ENCODE measurements around the gene CACNA1F.
A peak's percentile ranks its signal among the peaks of the same experiment; 100 is the strongest.

Gene CACNA1F

DNA sequence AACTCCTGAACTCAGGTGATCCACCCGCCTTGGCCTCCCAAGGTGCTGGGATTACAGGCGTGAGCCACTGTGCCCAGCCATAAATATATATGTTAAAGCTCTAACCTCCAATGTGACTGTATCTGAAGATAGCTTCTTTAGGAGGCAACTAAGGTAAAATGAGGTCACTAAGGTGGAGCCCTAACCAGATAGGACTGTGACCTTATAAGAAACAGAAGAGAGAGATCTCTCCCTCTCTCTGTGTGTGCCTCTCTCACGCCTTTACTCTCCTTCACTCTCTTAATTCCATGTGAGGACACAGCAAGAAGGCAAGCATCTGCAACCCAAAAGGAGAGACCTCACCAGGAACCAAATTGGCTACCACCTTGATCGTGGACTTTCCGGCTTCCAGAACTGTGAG is 71.5 kb downstream of the CACNA1F start:
- no peak for DNase-seq (ENCODE audit: low read depth)
- no peak overlapping the region for H3K4me3 ChIP-seq (ENCODE audit: low read length)
- TF ChIP-seq, protein P1, sequence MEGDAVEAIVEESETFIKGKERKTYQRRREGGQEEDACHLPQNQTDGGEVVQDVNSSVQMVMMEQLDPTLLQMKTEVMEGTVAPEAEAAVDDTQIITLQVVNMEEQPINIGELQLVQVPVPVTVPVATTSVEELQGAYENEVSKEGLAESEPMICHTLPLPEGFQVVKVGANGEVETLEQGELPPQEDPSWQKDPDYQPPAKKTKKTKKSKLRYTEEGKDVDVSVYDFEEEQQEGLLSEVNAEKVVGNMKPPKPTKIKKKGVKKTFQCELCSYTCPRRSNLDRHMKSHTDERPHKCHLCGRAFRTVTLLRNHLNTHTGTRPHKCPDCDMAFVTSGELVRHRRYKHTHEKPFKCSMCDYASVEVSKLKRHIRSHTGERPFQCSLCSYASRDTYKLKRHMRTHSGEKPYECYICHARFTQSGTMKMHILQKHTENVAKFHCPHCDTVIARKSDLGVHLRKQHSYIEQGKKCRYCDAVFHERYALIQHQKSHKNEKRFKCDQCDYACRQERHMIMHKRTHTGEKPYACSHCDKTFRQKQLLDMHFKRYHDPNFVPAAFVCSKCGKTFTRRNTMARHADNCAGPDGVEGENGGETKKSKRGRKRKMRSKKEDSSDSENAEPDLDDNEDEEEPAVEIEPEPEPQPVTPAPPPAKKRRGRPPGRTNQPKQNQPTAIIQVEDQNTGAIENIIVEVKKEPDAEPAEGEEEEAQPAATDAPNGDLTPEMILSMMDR (conservative IDR thresholded peaks at IDR 0.05; ENCODE audit: low read length), result no peak

DNA sequence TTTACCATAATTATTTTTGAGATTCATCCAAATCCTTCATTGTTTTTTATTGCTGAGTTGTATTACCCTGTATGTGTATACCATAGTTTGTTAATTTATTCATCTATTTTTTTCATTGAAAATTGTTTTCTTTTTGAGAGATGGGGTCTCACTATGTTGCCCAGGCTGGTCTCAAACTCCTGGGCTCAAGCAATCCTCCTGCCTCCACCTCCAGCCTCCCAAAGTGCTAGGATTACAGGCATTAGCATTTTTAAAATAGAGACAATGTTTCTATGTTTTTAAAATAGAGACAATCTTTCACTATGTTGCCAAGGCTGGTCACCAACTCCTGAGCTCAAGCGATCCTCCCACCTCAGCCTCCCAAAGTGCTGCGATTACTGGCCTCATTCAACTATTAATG is 72.2 kb downstream of the CACNA1F start:
- no peak overlapping the region for H3K4me3 ChIP-seq (ENCODE audit: low read length)
- DNase-seq (ENCODE audit: low read depth), result no peak
- TF ChIP-seq, protein P1 (conservative IDR thresholded peaks at IDR 0.05; ENCODE audit: low read length), result no peak

DNA sequence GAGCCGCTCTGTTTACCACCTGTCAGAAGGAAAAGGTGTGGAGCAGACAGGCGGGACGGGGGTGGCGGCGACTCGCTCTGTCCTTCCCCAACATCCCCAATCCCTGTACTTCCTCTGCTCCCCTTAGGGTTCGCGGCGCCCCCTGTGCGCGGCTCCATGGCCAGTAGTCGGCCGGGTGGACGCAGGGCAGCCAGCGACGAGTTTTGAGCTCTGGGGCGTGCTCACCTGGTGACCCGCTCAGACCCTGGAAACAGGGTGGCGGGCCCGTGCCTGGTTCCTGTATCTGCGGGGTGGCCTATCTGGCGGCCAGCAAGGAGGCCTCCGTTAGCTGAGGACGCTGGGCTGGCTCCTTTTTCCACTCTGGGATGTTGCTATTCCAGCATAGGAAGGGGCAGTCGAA is 75.9 kb downstream of the CACNA1F start:
- TF ChIP-seq, protein P1 (conservative IDR thresholded peaks at IDR 0.05; ENCODE audit: low read length), result no peak
- H3K4me3 ChIP-seq (ENCODE audit: low read length), result no peak overlapping the region
- DNase-seq (ENCODE audit: low read depth), result no peak

DNA sequence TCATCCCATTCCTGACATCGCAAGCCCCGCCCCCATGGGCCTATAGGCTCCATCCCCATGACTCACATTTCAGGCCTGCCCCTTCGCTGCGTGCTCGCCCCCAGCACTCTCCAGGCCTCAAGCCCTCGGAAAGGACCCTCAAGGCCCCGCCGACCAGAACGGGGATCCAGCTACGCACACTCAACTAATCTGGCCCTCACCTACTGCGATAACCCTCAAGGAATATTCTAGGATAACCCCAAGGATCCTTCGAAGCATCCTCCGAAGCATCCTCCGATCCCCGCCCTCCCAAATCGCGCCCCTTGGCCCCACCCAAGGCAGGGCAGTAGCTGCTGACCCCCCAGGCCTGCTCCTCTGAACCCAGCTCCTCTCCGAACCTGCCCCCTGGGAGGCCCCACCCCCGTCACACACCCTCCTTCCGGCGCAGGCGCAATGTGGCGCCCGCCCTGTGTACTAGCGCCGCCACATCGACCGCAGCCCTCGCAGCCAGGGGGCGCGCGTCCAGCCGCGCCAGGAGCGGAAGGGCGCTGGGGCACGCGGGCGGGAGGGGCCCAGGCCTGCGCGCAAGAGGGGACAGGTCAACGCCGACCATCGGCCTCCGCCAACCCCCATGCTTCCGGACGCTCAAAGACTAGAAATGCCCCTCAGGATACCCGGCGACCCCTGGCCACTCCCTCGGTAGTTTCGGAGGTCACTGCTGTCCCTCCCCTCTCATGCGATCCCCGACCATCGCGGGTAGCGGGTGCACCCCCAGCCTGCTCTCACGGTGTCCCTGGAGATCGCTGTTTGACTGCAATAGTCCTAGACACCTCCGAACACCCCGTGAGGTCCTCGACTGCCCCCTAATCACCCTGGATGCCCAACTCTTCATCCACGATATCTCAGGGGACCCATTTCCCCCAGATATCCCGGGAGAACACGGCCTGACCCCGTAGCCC is 77.0 kb downstream of the CACNA1F start:
- peak; percentile 86 for DNase-seq (ENCODE audit: low read depth)
- TF ChIP-seq, protein P1 (conservative IDR thresholded peaks at IDR 0.05; ENCODE audit: low read length), result peak; percentile 40
- peak overlapping the region; percentile 66 for H3K4me3 ChIP-seq (ENCODE audit: low read length)

DNA sequence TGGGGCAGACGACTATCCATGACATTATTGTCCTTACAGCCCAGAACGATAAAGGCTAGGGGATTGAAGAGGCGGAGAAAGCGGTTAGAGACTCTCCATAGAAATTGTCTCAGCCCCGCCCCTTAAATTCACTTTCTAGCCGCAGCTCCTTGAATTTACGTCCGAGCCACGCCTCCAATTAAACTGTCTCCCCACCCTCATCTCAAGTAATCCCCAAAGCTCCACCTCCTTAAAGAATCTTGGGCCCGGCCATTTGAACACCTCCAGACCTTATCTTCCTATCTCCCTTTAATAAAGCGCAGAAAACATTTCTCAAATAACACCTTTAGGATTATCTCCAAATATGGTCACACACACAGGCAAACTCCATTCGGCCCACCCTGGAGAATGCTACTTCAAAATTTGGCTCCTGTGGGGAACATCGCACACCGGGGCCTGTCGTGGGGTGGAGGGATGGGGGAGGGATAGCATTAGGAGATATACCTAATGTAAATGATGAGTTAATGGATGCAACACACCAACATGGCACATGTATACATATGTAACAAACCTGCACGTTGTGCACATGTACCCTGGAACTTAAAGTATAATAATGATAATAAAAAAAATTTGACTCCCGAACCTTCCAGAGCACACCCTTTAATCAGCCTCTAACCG is 77.8 kb downstream of the CACNA1F start:
- peak overlapping the region; percentile 66 for H3K4me3 ChIP-seq (ENCODE audit: low read length)
- peak; percentile 68 for DNase-seq (ENCODE audit: low read depth)
- TF ChIP-seq, protein P1 (conservative IDR thresholded peaks at IDR 0.05; ENCODE audit: low read length), result no peak
